Measurements from ENCODE around the gene SLC35F4. TPM values are rescaled to one million over a fixed set of nuclear protein-coding genes. Genes with fewer than 3 reads are reported as not detected.

The SLC35F4 gene
- 0.29 TPM in 1 of 2 replicates, not detected in the other for total RNA-seq

DNA sequence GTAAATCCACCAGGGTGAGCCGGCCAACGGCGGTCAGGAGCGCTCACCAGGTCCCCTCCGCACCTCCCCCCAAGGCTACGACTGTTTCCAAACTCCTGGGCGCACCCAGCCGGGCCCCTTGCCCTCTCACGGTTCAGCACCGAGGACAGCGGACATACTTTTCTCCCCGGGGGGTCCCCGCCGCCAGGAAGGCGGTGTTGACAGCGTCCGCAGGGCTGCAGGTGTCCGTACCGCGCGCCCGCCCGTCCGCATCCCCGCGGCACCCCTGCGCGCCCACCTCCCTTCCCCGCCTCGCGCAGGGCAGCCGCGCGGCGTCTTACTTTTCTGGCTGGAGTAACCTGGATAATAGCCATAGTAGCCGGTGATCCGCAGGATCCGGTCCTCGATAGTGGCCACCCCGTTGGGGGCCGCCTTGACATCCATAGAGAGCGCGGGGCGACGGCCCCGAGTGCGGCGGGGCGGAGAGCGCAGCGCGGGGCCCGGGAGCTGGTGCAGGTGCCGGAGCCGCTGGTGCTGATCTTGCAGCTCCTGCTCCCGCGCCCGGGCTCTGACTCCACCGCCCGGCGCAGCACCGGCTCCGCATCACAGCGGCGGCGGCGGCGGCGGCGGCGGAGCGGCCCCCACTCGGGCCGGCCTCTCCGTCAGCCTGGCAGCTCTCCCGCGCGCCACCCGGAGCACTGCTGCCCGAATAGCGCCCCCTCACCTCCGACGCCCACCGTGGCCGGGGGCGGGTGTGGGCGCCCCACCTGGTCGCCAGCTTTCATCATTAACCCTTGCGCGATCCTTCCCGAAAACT is at the start of gene SLC35F4:
SLC35F4 (minus strand) TSS at position 690 of the 796 bp plus-strand sequence.

